Measurements from ENCODE around the gene PAIP2. TPM values are rescaled to one million over a fixed set of nuclear protein-coding genes. Genes with fewer than 3 reads are reported as not detected.
"Not testable (repeated sequence)": the region's sequence is repeated elsewhere in the genome, so short reads cannot be mapped to it uniquely, and the experiment has no call there.

PAIP2 gene
- polyA plus RNA-seq, 1 of the 3 experiments (the other 2 are of a cell fraction), result 73.2 TPM

DNA sequence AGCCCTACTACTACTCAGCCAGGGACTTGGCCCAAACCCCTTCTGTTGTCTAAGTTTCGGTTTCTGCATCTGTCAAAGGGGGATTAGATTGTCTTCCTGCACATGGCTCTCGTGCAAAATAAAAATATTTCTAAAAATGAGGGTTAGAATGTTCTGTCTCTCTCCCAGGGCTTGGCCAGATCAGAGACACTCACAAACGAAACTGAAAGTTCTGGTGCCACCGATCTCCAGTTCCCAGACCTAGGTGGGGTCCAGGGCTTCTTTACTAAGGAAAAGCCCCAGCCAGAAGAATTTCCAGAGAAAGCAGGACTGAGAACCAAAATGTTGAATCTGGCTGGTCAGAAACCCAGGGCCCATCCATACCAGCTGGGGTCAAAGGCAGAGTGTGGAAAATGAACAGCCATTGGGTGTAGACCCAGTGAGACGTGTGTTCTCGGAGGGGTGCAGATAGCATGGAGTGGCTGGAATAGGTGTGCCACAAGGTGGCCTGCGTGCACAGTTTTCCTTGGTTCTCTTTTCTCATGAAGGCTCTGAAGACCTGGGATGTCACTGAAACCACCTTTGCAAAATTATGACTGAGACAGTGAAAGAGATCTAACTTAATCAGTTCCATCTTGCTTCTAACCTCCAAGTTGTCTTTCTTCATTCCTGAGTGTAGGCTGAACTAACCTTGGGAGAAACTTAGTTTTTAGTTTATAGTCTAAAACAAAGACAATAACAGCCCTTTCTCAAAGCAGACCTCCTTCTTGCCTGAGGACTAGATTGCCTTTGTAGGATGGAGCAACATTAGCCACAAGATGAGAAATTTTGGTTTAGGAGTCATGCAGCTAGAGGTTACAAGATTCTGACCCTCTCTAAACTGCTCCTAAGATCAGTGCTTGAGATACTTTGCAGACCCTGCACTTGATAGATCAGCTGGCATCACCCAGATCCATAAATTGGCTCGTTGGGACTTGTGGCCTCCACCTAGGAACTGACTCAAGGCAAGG lies 43.7 kb downstream of the PAIP2 start:
- no peaks in the 10 kb centered on the region for H3K79me2 ChIP-seq (ENCODE audit: insufficient read depth)
- DNase-seq, result no peak
- no peak for TF ChIP-seq ELF1 (IDR thresholded peaks at IDR 0.05)
- H3K36me3 ChIP-seq (replicated peaks in 1 of 2; ENCODE audit: control insufficient read depth in 1 of 2, insufficient read depth in 2 of 2, low read length in 1 of 2), result no peaks in the 10 kb centered on the region
- no peaks in the 10 kb centered on the region for H3K9me2 ChIP-seq
- no peaks in the 10 kb centered on the region for H3F3A ChIP-seq (replicated peaks; ENCODE audit: insufficient read depth)
- peaks cover 0 to 23% of the 10 kb centered on the region in 2 experiments; a peak in 1 of 4 replicates for H3K4me1 ChIP-seq (ENCODE audit: control insufficient read depth in 1 of 2, insufficient read depth in 2 of 2, low read depth in 1 of 2, low read length in 1 of 2)
- ChIA-PET POLR2A (no interaction called here), CTCF (interaction anchor here (0.9 kb wide), 1 partner anchor 9 kb away, joined by 4 read pairs; no protein-coding TSS in a partner anchor)
- 0 out of 2 replicates have a peak overlapping the region, but pooled peaks have one; percentile 11 for H2AFZ ChIP-seq (ENCODE audit: low read depth)
- H3K9me3 ChIP-seq, result no peaks in the 10 kb centered on the region
- H3K9ac ChIP-seq, result no peak overlapping the region
- no peak overlapping the region for H3K4me3 ChIP-seq (ENCODE audit: low read depth in 2 of 2, low read length in 1 of 2)
- no peaks in the 10 kb centered on the region for H3K27me3 ChIP-seq (ENCODE audit: insufficient read depth)
- H4K20me1 ChIP-seq (ENCODE audit: insufficient read depth), result no peaks in the 10 kb centered on the region
- H3K27ac ChIP-seq (ENCODE audit: low read depth in 2 of 2, low read length in 1 of 2), result no peak overlapping the region
- 73% methylated on average over 8 of the region's 8 CpGs for WGBS (ENCODE audit: low lambda C conversion rate)
- H3K4me2 ChIP-seq, result no peak overlapping the region

DNA sequence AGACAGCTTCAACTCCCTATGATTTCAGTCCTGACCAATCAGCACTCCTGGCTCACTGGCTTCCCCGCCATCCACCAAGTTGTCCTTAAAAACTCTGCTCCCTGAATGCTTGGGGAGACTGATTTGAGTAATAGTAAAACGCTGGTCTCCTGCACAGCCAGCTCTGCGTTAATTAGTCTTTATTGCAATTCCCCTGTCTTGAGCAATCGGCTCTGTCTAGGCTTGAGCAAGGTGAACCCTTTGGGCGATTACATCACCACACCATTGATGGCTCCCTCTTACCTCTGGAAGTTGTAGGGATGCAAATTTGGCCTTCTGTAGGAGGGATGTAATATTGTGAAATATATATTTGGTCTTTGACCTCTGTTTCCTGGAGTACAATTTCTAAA lies 44.4 kb downstream of the PAIP2 start:
- 87% methylated on average over 5 of the region's 5 CpGs for WGBS (ENCODE audit: low lambda C conversion rate)
- Histone ChIP-seq H3K79me2 (ENCODE audit: insufficient read depth) (no peaks in the 10 kb centered on the region), H3K4me1 (ENCODE audit: control insufficient read depth in 1 of 2, insufficient read depth in 2 of 2, low read depth in 1 of 2, low read length in 1 of 2) (peaks cover 0 to 23% of the 10 kb centered on the region in 2 experiments; a peak in 1 of 4 replicates), H3K4me2 (no peak overlapping the region), H3K9ac (no peak overlapping the region), H4K20me1 (ENCODE audit: insufficient read depth) (no peaks in the 10 kb centered on the region), H3K36me3 (replicated peaks in 1 of 2; ENCODE audit: control insufficient read depth in 1 of 2, insufficient read depth in 2 of 2, low read length in 1 of 2) (no peaks in the 10 kb centered on the region), H2AFZ (ENCODE audit: low read depth) (no peak overlapping the region), H3K27me3 (ENCODE audit: insufficient read depth) (no peaks in the 10 kb centered on the region), H3K9me3 (no peaks in the 10 kb centered on the region), H3K27ac (ENCODE audit: low read depth in 2 of 2, low read length in 1 of 2) (no peak overlapping the region), H3K9me2 (no peaks in the 10 kb centered on the region), H3K4me3 (ENCODE audit: low read depth in 2 of 2, low read length in 1 of 2) (no peak overlapping the region), H3F3A (replicated peaks; ENCODE audit: insufficient read depth) (no peaks in the 10 kb centered on the region)
- CTCF ChIA-PET, result interaction anchor here (0.9 kb wide), 1 partner anchor 8 kb away, joined by 4 read pairs; no protein-coding TSS in a partner anchor
- DNase-seq, result no peak
- POLR2A ChIA-PET, result no interaction called here
- TF ChIP-seq MXI1 (IDR thresholded peaks at IDR 0.05; ENCODE audit: low read depth, low read length), result no peak
- no peak for TF ChIP-seq FOXM1 (IDR thresholded peaks at IDR 0.05; ENCODE audit: low read depth)
- TF ChIP-seq FOXJ3 (CRISPR knock-in tag; IDR thresholded peaks at IDR 0.05), result no peak
- no peak for TF ChIP-seq REST (IDR thresholded peaks at IDR 0.05; ENCODE audit: low read depth, low read length)
- TF ChIP-seq JUND (IDR thresholded peaks at IDR 0.05), result no peak
- no peak for TF ChIP-seq TCF12 (IDR thresholded peaks at IDR 0.05)
- TF ChIP-seq EZH2phosphoT487 (IDR thresholded peaks at IDR 0.05; ENCODE audit: borderline replicate concordance, low read depth), result no peak

GRCh38 chr5:139386956-139387355 lies 45.3 kb downstream of the PAIP2 start:
- H3K27me3 ChIP-seq (ENCODE audit: insufficient read depth); H3K9me2 ChIP-seq; H4K20me1 ChIP-seq (ENCODE audit: insufficient read depth); H3K9ac ChIP-seq; POLR2A ChIA-PET; H3K4me3 ChIP-seq (ENCODE audit: low read depth in 2 of 2, low read length in 1 of 2); H3K79me2 ChIP-seq (ENCODE audit: insufficient read depth); DNase-seq; H3K27ac ChIP-seq (ENCODE audit: low read depth in 2 of 2, low read length in 1 of 2); H3K9me3 ChIP-seq; H2AFZ ChIP-seq (ENCODE audit: low read depth); H3F3A ChIP-seq (replicated peaks; ENCODE audit: insufficient read depth); H3K4me2 ChIP-seq; H3K36me3 ChIP-seq (replicated peaks in 1 of 2; ENCODE audit: control insufficient read depth in 1 of 2, insufficient read depth in 2 of 2, low read length in 1 of 2): not testable (repeated sequence)
- WGBS (ENCODE audit: low lambda C conversion rate), result 94% methylated on average over 10 of the region's 10 CpGs
- CTCF ChIA-PET, result interaction anchor here (1.1 kb wide), 1 partner anchor 127 kb away, joined by 3 read pairs; no protein-coding TSS in a partner anchor
- peaks cover 0 to 21% of the 10 kb centered on the region in 2 experiments; a peak in 1 of 4 replicates for H3K4me1 ChIP-seq (ENCODE audit: control insufficient read depth in 1 of 2, insufficient read depth in 2 of 2, low read depth in 1 of 2, low read length in 1 of 2)

Measured in SK-N-SH (cell line).